Right cardiac atrium (tissue), 5 donors: Measurements from ENCODE around the gene IL3. TPM values are rescaled to one million over a fixed set of nuclear protein-coding genes. Genes with fewer than 3 reads are reported as not detected.

Experiments used
- ATAC-seq, 2 donors: fragments of 200-7000 bp; cut with Tn5 transposase; one replicate each; pipeline versions ENCODE4 v1.8.0 to v1.9.1; 2020; ENCODE audit warnings: moderate library complexity in 2 of 2, mild to moderate bottlenecking in 1 of 2
- DNase-seq, 3 donors: peaks; one replicate each; pipeline ENCODE4 v3.0.0-alpha.2; 2020
- H3K27ac ChIP-seq: one replicate; pipeline ENCODE4 v1.5.1; 2013; ENCODE audit warnings: mild to moderate bottlenecking, low read length, control low read depth, moderate library complexity
- H3K27me3 ChIP-seq: one replicate; pipeline ENCODE4 v1.6.1; 2013; ENCODE audit not compliant: control insufficient read depth, insufficient read depth
- H3K4me1 ChIP-seq: one replicate; pipeline ENCODE4 v1.6.1; 2013; ENCODE audit warnings: low read length; ENCODE audit not compliant: control insufficient read depth, insufficient read depth
- H3K4me3 ChIP-seq: one replicate; pipeline ENCODE4 v1.5.1; 2013; ENCODE audit warnings: low read length, control low read depth
- H3K9me3 ChIP-seq: one replicate; pipeline ENCODE4 v1.6.1; 2013; ENCODE audit warnings: low read length; ENCODE audit not compliant: control insufficient read depth
- WGBS: extraction: QIAGEN DNeasy Blood & Tissue Kit; methylation state at CpG from one replicate; pipeline ENCODE4 v1.1.7; 2013; 5-methylcytosine and 5-hydroxymethylcytosine counted together
- intact Hi-C, 4 donors: fragments of 100-400 bp; cut with DNase I; formaldehyde crosslinking; loops; one replicate each; pipeline versions ENCODE4 v1.11.0 to v1.14.0; 2022 to 2023
- polyA plus RNA-seq: library from polyadenylated mRNA; stranded (reverse); fragments of 200-250 nt; gene quantifications from one replicate; pipeline ENCODE4 v1.2.3, GENCODE V29; 2013
- total RNA-seq, 4 donors: library from RNA; stranded (reverse); fragmentation: NEBNext Ultra II Directional; extraction: Animal tissue kit (Norgen Biotek cat#: 25700); gene quantifications; one replicate each; pipeline ENCODE4 v1.2.1, GENCODE V29; 2021
- donor health status: healthy with polysubstance abuse.
- donor health status: DM: no; HTN: yes; CAD: no.
- donor health status: DM: no; HTN: no; CAD: no.
- donor health status: DM: no; HTN: yes; CAD: no; lungs with severe emphysema.
- donor health status: DM: yes; HTN: yes; CAD: no.

Gene IL3
- total and polyA plus RNA-seq, 5 donors, result not detected

- H3K4me1 ChIP-seq, result no peaks in the 10 kb centered on the region
- H3K9me3 ChIP-seq, result no peaks in the 10 kb centered on the region
- DNase-seq, result no peak
- no peak overlapping the region for H3K27ac ChIP-seq
- intact Hi-C loops, result no loop called here
- no peak overlapping the region for H3K4me3 ChIP-seq
- no peaks in the 10 kb centered on the region for H3K27me3 ChIP-seq
- no peak for ATAC-seq
Observed at GRCh38 chr5:132019337-132019736, 41.1 kb upstream of the IL3 start.

GRCh38 chr5:132019857-132020555 is 40.4 kb upstream of the IL3 start:
- intact Hi-C loops, result no loop called here
- WGBS, result 74% methylated on average over 6 of the region's 6 CpGs
- no peak for DNase-seq

GRCh38 chr5:132020568-132021339 is 39.7 kb upstream of the IL3 start:
- ATAC-seq, result no peak
- intact Hi-C loops, result no loop called here
- Histone ChIP-seq H3K27me3 (no peaks in the 10 kb centered on the region), H3K4me3 (no peak overlapping the region), H3K27ac (no peak overlapping the region), H3K9me3 (no peaks in the 10 kb centered on the region), H3K4me1 (no peaks in the 10 kb centered on the region)
- WGBS, result 75% methylated on average over 6 of the region's 6 CpGs
- DNase-seq, result no peak

More at GRCh38 chr5:132019857-132020555, 40.4 kb upstream of the IL3 start:
- no peak overlapping the region for H3K4me3 ChIP-seq
- no peak overlapping the region for H3K27ac ChIP-seq
- no peaks in the 10 kb centered on the region for H3K27me3 ChIP-seq
- H3K4me1 ChIP-seq, result no peaks in the 10 kb centered on the region
- no peak for ATAC-seq
- no peaks in the 10 kb centered on the region for H3K9me3 ChIP-seq

- no peaks in the 10 kb centered on the region for H3K9me3 ChIP-seq
- no peaks in the 10 kb centered on the region for H3K27me3 ChIP-seq
- intact Hi-C loops, result no loop called here
- no peaks in the 10 kb centered on the region for H3K4me1 ChIP-seq
- no peak overlapping the region for H3K27ac ChIP-seq
- DNase-seq, result no peak
- H3K4me3 ChIP-seq, result no peak overlapping the region
- ATAC-seq, result no peak
- WGBS, result 51% methylated on average over 2 of the region's 2 CpGs
Observed at GRCh38 chr5:132021654-132022053, 38.8 kb upstream of the IL3 start.

- no peaks in the 10 kb centered on the region for H3K27me3 ChIP-seq
- no peak for ATAC-seq
- H3K4me1 ChIP-seq, result no peaks in the 10 kb centered on the region
- no peaks in the 10 kb centered on the region for H3K9me3 ChIP-seq
- no peak for DNase-seq
- H3K4me3 ChIP-seq, result no peak overlapping the region
- WGBS, result 80% methylated on average over 2 of the region's 2 CpGs
- intact Hi-C loops, result no loop called here
- H3K27ac ChIP-seq, result no peak overlapping the region
Observed at GRCh38 chr5:132022737-132023136, 37.7 kb upstream of the IL3 start.

GRCh38 chr5:132023258-132024116 is 37.0 kb upstream of the IL3 start:
- peak in 1 of 3 donors; percentile 13 for DNase-seq
- H3K27me3 ChIP-seq, result no peaks in the 10 kb centered on the region
- intact Hi-C loops, result no loop called here
- H3K9me3 ChIP-seq, result no peaks in the 10 kb centered on the region
- H3K4me3 ChIP-seq, result no peak overlapping the region
- no peaks in the 10 kb centered on the region for H3K4me1 ChIP-seq
- ATAC-seq, result no peak
- H3K27ac ChIP-seq, result no peak overlapping the region
- WGBS, result 67% methylated on average over 5 of the region's 5 CpGs

- 78% methylated on average over 4 of the region's 4 CpGs for WGBS
- no peak for DNase-seq
- no peak for ATAC-seq
Observed at GRCh38 chr5:132024117-132024435, 36.4 kb upstream of the IL3 start.

GRCh38 chr5:132024789-132025402 is 35.6 kb upstream of the IL3 start:
- Histone ChIP-seq H3K4me1 (no peaks in the 10 kb centered on the region), H3K4me3 (no peak overlapping the region), H3K27me3 (no peaks in the 10 kb centered on the region), H3K27ac (no peak overlapping the region), H3K9me3 (no peaks in the 10 kb centered on the region)
- ATAC-seq (no peak), DNase-seq (no peak)
- WGBS, result 59% methylated on average over 8 of the region's 8 CpGs
- intact Hi-C loops, result no loop called here

More at GRCh38 chr5:132024117-132024435, 36.4 kb upstream of the IL3 start:
- no peaks in the 10 kb centered on the region for H3K27me3 ChIP-seq
- H3K4me1 ChIP-seq, result no peaks in the 10 kb centered on the region
- no peak overlapping the region for H3K27ac ChIP-seq
- no peaks in the 10 kb centered on the region for H3K9me3 ChIP-seq
- no peak overlapping the region for H3K4me3 ChIP-seq
- intact Hi-C loops, result no loop called here

GRCh38 chr5:132025403-132025971 is 35.0 kb upstream of the IL3 start:
- Histone ChIP-seq H3K9me3 (no peaks in the 10 kb centered on the region), H3K27ac (no peak overlapping the region), H3K27me3 (no peaks in the 10 kb centered on the region), H3K4me3 (no peak overlapping the region), H3K4me1 (no peaks in the 10 kb centered on the region)
- WGBS, result 79% methylated on average over 7 of the region's 7 CpGs
- intact Hi-C loops, result no loop called here
- no peak for DNase-seq
- ATAC-seq, result no peak

GRCh38 chr5:132026516-132027008 is 33.9 kb upstream of the IL3 start:
- no peak for DNase-seq
- no peak for ATAC-seq
- intact Hi-C loops, result no loop called here
- H3K4me3 ChIP-seq, result no peak overlapping the region
- no peaks in the 10 kb centered on the region for H3K27me3 ChIP-seq
- 69% methylated on average over 5 of the region's 5 CpGs for WGBS
- H3K27ac ChIP-seq, result no peak overlapping the region
- H3K9me3 ChIP-seq, result no peaks in the 10 kb centered on the region
- no peaks in the 10 kb centered on the region for H3K4me1 ChIP-seq
